Measurements from ENCODE around the gene PIP4K2A.

Gene PIP4K2A

DNA sequence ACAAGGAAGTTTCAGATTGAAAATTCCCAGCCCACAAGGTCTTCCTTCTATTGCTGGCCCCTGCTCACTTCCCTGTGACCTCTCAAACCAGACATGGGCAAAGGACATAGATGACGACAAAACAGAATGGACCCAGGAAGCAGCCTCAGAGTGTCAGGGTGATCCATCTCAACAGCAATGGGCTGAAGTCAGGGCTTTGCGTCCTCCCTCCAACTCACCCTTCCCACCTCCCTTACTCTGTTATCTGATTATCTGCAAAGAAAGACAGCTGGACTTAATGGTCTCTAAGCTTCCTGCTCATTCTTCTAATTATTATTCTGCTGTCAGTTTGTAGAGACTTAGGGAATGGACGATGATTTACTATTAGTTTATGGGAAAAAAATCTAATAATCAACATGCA, 115.9 kb downstream of the PIP4K2A start:
- no peak overlapping the region for H3K9ac ChIP-seq (ENCODE audit: insufficient read length, low read depth)
- TF ChIP-seq ZNF274 (IDR thresholded peaks at IDR 0.05; ENCODE audit: low read depth, low read length) (no peak), SUZ12 (IDR thresholded peaks at IDR 0.05; ENCODE audit: extremely low read depth, insufficient read depth, insufficient read length) (no peak), YY1 (IDR thresholded peaks at IDR 0.05; ENCODE audit: insufficient read depth, insufficient read length) (no peak)

DNA sequence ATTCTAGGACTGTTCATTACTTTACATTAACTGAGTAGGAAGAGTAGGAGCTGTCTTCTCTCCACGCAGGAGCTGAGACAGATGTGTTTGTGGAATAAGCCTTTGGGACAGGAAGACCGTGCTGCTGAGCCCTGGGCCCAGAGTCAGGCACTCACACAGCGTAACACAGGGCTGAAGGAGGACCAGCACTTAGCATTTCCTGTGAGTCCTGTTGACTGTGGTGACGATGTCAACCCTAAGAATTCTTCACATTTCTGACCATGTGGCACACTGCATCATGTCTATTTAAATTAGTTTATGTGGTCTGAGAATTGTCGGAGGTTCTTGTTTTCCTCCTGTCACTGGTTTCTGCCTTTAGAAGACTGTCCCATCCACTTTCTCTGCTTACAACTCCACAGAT, 117.2 kb downstream of the PIP4K2A start:
- no peaks in the 10 kb centered on the region for H3K27me3 ChIP-seq (ENCODE audit: insufficient read depth, insufficient read length)
- no peak overlapping the region for H3K4me3 ChIP-seq (ENCODE audit: insufficient read length, low read depth)
- peaks cover 2% of the 10 kb centered on the region for H3K4me1 ChIP-seq (ENCODE audit: insufficient read depth, insufficient read length)
- no peak for DNase-seq (ENCODE audit: low read depth, low spot score)
- TF ChIP-seq ZNF274 (IDR thresholded peaks at IDR 0.05; ENCODE audit: low read depth, low read length) = no peak
- no peak for TF ChIP-seq SUZ12 (IDR thresholded peaks at IDR 0.05; ENCODE audit: extremely low read depth, insufficient read depth, insufficient read length)
- no peak for TF ChIP-seq YY1 (IDR thresholded peaks at IDR 0.05; ENCODE audit: insufficient read depth, insufficient read length)
- no peak overlapping the region for H3K9ac ChIP-seq (ENCODE audit: insufficient read length, low read depth)
- peaks cover 11% of the 10 kb centered on the region for H3K36me3 ChIP-seq (ENCODE audit: insufficient read depth, insufficient read length, low read length)
- no peaks in the 10 kb centered on the region for H3K9me3 ChIP-seq (ENCODE audit: insufficient read depth, low read length)

More for the DNA sequence above, 115.9 kb downstream of the PIP4K2A start:
- peaks cover 2% of the 10 kb centered on the region for H3K4me1 ChIP-seq (ENCODE audit: insufficient read depth, insufficient read length)
- H3K27me3 ChIP-seq (ENCODE audit: insufficient read depth, insufficient read length) = no peaks in the 10 kb centered on the region
- H3K9me3 ChIP-seq (ENCODE audit: insufficient read depth, low read length) = peaks cover 6% of the 10 kb centered on the region; the same call in 1 of the 2 replicates
- H3K36me3 ChIP-seq (ENCODE audit: insufficient read depth, insufficient read length, low read length) = peaks cover 11% of the 10 kb centered on the region
- DNase-seq (ENCODE audit: low read depth, low spot score) = no peak
- H3K4me3 ChIP-seq (ENCODE audit: insufficient read length, low read depth) = no peak overlapping the region

DNA sequence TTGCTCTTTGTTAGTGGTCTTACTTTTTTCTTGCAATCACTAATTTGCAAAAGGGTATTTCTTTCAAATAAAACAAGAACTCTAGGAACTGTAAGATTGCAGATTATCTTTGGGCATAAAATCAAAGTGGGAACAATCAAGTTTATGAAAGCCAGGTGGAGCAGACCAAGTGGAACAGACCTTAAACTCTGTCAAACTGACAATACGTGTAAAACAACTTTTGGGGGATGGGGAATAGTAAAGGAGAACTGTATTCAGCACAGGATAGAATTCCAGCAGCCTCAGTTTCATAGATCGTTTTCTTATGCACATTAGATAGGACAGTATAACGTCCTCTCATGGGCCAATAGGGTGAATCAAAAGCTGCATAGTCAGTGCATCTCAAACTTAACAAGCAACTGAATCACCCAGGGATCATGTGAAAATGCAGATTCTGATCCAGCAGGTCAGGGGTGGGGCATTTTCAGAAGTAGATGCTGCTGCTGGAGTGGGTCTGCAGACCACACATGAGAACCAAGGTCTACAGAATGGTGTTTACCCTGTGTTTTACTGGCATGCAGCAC, 120.7 kb downstream of the PIP4K2A start:
- no peak overlapping the region for H3K4me3 ChIP-seq (ENCODE audit: insufficient read length, low read depth)
- no peak for DNase-seq (ENCODE audit: low read depth, low spot score)
- peaks cover 9% of the 10 kb centered on the region for H3K36me3 ChIP-seq (ENCODE audit: insufficient read depth, insufficient read length, low read length)
- TF ChIP-seq SUZ12 (IDR thresholded peaks at IDR 0.05; ENCODE audit: extremely low read depth, insufficient read depth, insufficient read length) = no peak
- no peak for TF ChIP-seq ZNF274 (IDR thresholded peaks at IDR 0.05; ENCODE audit: low read depth, low read length)
- TF ChIP-seq YY1 (IDR thresholded peaks at IDR 0.05; ENCODE audit: insufficient read depth, insufficient read length) = no peak
- H3K27me3 ChIP-seq (ENCODE audit: insufficient read depth, insufficient read length) = no peaks in the 10 kb centered on the region
- peaks cover 2% of the 10 kb centered on the region for H3K4me1 ChIP-seq (ENCODE audit: insufficient read depth, insufficient read length)
- H3K9me3 ChIP-seq (ENCODE audit: insufficient read depth, low read length) = no peaks in the 10 kb centered on the region
- no peak overlapping the region for H3K9ac ChIP-seq (ENCODE audit: insufficient read length, low read depth)

DNA sequence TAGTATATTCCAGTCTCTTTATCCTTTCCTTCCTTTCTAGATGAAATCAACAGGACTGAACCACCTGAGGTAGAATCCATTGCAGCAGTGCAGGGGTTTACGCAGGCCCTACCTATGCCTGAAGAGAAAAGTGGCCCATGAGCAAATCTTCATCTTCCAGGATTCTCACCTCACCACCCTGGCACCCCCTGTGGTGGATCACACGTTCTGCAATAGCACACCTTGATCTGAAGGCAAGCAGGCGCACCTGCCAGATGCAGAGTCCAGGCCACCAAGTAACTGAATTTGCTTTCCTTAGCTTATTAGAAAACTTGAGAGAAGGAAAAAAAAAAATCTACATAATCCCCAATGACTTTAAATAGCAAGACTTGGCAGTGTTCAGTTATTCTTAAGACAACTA, 121.4 kb downstream of the PIP4K2A start:
- no peaks in the 10 kb centered on the region for H3K27me3 ChIP-seq (ENCODE audit: insufficient read depth, insufficient read length)
- no peak overlapping the region for H3K9ac ChIP-seq (ENCODE audit: insufficient read length, low read depth)
- peaks cover 2% of the 10 kb centered on the region for H3K4me1 ChIP-seq (ENCODE audit: insufficient read depth, insufficient read length)
- peaks cover 9% of the 10 kb centered on the region for H3K36me3 ChIP-seq (ENCODE audit: insufficient read depth, insufficient read length, low read length)
- H3K4me3 ChIP-seq (ENCODE audit: insufficient read length, low read depth) = no peak overlapping the region
- no peaks in the 10 kb centered on the region for H3K9me3 ChIP-seq (ENCODE audit: insufficient read depth, low read length)
- no peak for DNase-seq (ENCODE audit: low read depth, low spot score)
- TF ChIP-seq SUZ12 (IDR thresholded peaks at IDR 0.05; ENCODE audit: extremely low read depth, insufficient read depth, insufficient read length) (no peak), YY1 (IDR thresholded peaks at IDR 0.05; ENCODE audit: insufficient read depth, insufficient read length) (no peak), ZNF274 (IDR thresholded peaks at IDR 0.05; ENCODE audit: low read depth, low read length) (no peak)

DNA sequence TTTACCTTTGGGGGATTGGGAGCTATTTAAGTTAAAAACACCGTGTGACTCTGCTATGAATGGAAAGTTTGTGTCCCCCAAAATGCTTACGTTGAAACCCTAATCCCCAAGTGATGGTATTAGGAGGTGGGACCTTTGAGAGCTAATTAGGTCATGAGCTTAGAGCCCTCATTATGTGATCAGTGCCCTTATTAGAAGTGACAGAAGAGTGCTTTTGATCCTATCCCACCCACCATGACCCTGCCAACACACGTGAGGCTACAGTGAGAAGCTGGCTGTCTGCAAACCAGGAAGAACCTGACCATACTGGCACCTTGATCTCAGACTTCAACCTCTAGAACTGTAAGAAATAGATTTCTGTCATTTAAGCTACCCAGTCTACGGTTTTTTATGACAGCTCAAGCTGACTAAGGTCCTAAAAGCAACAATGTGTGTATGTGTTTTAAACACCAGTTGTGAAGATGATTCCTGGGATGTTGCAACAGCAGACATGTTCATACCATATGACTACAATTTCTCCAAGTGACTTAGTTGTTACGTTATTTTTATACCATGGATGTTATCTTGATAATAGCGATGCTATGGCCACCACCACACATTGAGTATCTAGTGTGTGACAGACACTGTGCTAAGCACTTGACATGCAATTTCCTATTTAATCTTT, 124.4 kb downstream of the PIP4K2A start:
- no peaks in the 10 kb centered on the region for H3K27me3 ChIP-seq (ENCODE audit: insufficient read depth, insufficient read length)
- H3K4me3 ChIP-seq (ENCODE audit: insufficient read length, low read depth) = no peak overlapping the region
- DNase-seq (ENCODE audit: low read depth, low spot score) = no peak
- no peaks in the 10 kb centered on the region for H3K4me1 ChIP-seq (ENCODE audit: insufficient read depth, insufficient read length)
- H3K36me3 ChIP-seq (ENCODE audit: insufficient read depth, insufficient read length, low read length) = peaks cover 9% of the 10 kb centered on the region
- no peak for TF ChIP-seq ZNF274 (IDR thresholded peaks at IDR 0.05; ENCODE audit: low read depth, low read length)
- TF ChIP-seq YY1 (IDR thresholded peaks at IDR 0.05; ENCODE audit: insufficient read depth, insufficient read length) = no peak
- no peak for TF ChIP-seq SUZ12 (IDR thresholded peaks at IDR 0.05; ENCODE audit: extremely low read depth, insufficient read depth, insufficient read length)
- no peaks in the 10 kb centered on the region for H3K9me3 ChIP-seq (ENCODE audit: insufficient read depth, low read length)
- H3K9ac ChIP-seq (ENCODE audit: insufficient read length, low read depth) = no peak overlapping the region

DNA sequence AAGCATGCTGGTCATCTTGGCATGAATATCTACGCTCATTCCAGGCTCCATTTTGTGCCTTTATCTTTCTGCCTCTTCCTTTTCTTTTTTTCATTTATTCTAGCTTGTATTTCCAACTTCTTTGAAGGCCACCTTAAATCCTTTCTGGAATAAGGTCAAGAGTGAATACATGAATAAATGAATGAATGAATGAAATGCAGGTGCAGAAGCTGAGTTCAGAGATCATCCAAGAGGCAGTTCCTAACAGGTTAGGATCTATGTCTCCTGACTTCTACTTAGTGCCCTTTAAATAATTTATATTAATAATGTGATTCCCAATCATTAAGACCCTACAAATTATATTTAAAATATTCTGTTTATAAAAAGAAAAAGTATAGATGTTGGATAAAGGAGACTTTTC, 125.9 kb downstream of the PIP4K2A start:
- TF ChIP-seq SUZ12 (IDR thresholded peaks at IDR 0.05; ENCODE audit: extremely low read depth, insufficient read depth, insufficient read length) (no peak), ZNF274 (IDR thresholded peaks at IDR 0.05; ENCODE audit: low read depth, low read length) (no peak), YY1 (IDR thresholded peaks at IDR 0.05; ENCODE audit: insufficient read depth, insufficient read length) (no peak)
- Histone ChIP-seq H3K36me3 (ENCODE audit: insufficient read depth, insufficient read length, low read length) (peaks cover 9% of the 10 kb centered on the region), H3K9me3 (ENCODE audit: insufficient read depth, low read length) (no peaks in the 10 kb centered on the region), H3K9ac (ENCODE audit: insufficient read length, low read depth) (no peak overlapping the region), H3K27me3 (ENCODE audit: insufficient read depth, insufficient read length) (no peaks in the 10 kb centered on the region), H3K4me3 (ENCODE audit: insufficient read length, low read depth) (no peak overlapping the region), H3K4me1 (ENCODE audit: insufficient read depth, insufficient read length) (no peaks in the 10 kb centered on the region)
- DNase-seq (ENCODE audit: low read depth, low spot score) = no peak

DNA sequence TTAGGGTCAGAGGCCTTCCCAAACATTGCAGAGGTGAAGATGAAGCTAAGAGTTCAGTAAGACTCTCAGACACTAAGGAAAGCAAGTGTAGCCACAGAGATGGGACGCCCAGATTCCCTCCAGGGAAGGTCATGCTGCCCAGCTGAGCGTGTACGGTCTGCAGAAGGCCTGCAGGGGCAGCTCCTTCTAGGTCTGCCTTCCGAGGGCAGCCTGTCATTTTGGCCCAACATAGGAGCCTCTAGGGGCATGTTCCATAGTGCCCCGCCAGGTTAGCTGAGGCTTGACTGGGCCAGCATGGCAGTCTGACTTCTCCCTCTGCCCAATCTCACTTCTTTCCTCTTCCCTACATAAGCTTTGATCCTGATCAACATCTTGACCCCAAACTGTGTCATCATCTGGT, 130.7 kb downstream of the PIP4K2A start:
- no peaks in the 10 kb centered on the region for H3K27me3 ChIP-seq (ENCODE audit: insufficient read depth, insufficient read length)
- no peak overlapping the region for H3K9ac ChIP-seq (ENCODE audit: insufficient read length, low read depth)
- H3K9me3 ChIP-seq (ENCODE audit: insufficient read depth, low read length) = no peaks in the 10 kb centered on the region
- H3K4me3 ChIP-seq (ENCODE audit: insufficient read length, low read depth) = no peak overlapping the region
- DNase-seq (ENCODE audit: low read depth, low spot score) = no peak
- TF ChIP-seq ZNF274 (IDR thresholded peaks at IDR 0.05; ENCODE audit: low read depth, low read length) (no peak), SUZ12 (IDR thresholded peaks at IDR 0.05; ENCODE audit: extremely low read depth, insufficient read depth, insufficient read length) (no peak), YY1 (IDR thresholded peaks at IDR 0.05; ENCODE audit: insufficient read depth, insufficient read length) (no peak)
- no peaks in the 10 kb centered on the region for H3K4me1 ChIP-seq (ENCODE audit: insufficient read depth, insufficient read length)
- peaks cover 16% of the 10 kb centered on the region for H3K36me3 ChIP-seq (ENCODE audit: insufficient read depth, insufficient read length, low read length)
